HEK293 (cell line): ENCODE measurements around the gene B3GNT9.

Experiments used
- CTCF ChIA-PET: fragments of 350-600 bp; formaldehyde crosslinking; extraction: SDS; loops from one replicate; lab custom pipeline; 2021; ENCODE audit warnings: antibody characterized with exemption; lab: Yijun Ruan, JAX
- POLR2A ChIA-PET: fragments of 300-600 bp; formaldehyde crosslinking; extraction: SDS; loops from one replicate; lab custom pipeline; 2020; ENCODE audit warnings: antibody characterized with exemption, inconsistent platforms; lab: Yijun Ruan, JAX
- H3K27ac ChIP-seq: fragments of 200-500 bp; sonication (Bioruptor generic); 2 replicates; pipeline ENCODE4 v1.5.1; 2014; ENCODE audit warnings: low read depth, low read length, control low read depth, inconsistent platforms; ENCODE audit errors: extremely low read depth
- H3K36me3 ChIP-seq, 2 experiments: fragments of 200-500 bp in 1 of 2; sonication (Bioruptor generic) in 1 of 2; 1 replicate in 1 of 2; 2 replicates in 1 of 2; pipeline ENCODE4 v1.5.1; 2014 to 2017; ENCODE audit warnings: inconsistent platforms in 2 of 2, low read length in 2 of 2; ENCODE audit not compliant: control insufficient read depth in 2 of 2, insufficient read depth in 1 of 2
- H3K4me1 ChIP-seq: fragments of 200-500 bp; sonication (Bioruptor generic); 2 replicates; pipeline ENCODE4 v1.5.1; 2014; ENCODE audit warnings: mild to moderate bottlenecking, low read length, inconsistent platforms; ENCODE audit not compliant: control insufficient read depth, insufficient read depth
- H3K4me3 ChIP-seq: 2 replicates; pipeline ENCODE4 v1.5.1; 2011; ENCODE audit warnings: low read depth, mild to moderate bottlenecking, control low read depth, low read length, moderate library complexity
- H3K9me3 ChIP-seq: fragments of 200-500 bp; sonication (Bioruptor generic); 2 replicates; pipeline ENCODE4 v1.5.1; 2014; ENCODE audit warnings: low read depth, low read length, inconsistent platforms; ENCODE audit not compliant: control insufficient read depth, insufficient read depth
- GFI1B ChIP-seq: fragments of 450-650 bp; formaldehyde crosslinking; IDR thresholded peaks from 2 replicates; pipeline ENCODE4 v1.5.1; 2016; ENCODE audit warnings: missing biosample characterization, missing genetic modification characterization
- MEIS1 ChIP-seq: sonication (generic); formaldehyde crosslinking; IDR thresholded peaks from 2 replicates; pipeline ENCODE4 v1.8.1; 2022; ENCODE audit warnings: missing genetic modification reagents, mild to moderate bottlenecking, borderline replicate concordance
- ZBTB20 ChIP-seq: fragments of 450-650 bp; formaldehyde crosslinking; IDR thresholded peaks from 2 replicates; pipeline ENCODE4 v1.5.1; 2016; ENCODE audit warnings: missing biosample characterization, missing genetic modification characterization
- ZEB2 ChIP-seq: fragments of 450-650 bp; formaldehyde crosslinking; IDR thresholded peaks from 2 replicates; pipeline ENCODE4 v1.5.1; 2016; ENCODE audit warnings: missing biosample characterization, missing genetic modification characterization
- ZFP41 ChIP-seq: fragments of 450-650 bp; formaldehyde crosslinking; IDR thresholded peaks from 2 replicates; pipeline ENCODE4 v1.5.1; 2016; ENCODE audit warnings: missing biosample characterization, missing genetic modification characterization, borderline replicate concordance
- ZNF10 ChIP-seq: fragments of 450-650 bp; formaldehyde crosslinking; IDR thresholded peaks from 2 replicates; pipeline ENCODE4 v1.5.1; 2017; ENCODE audit warnings: missing biosample characterization, missing genetic modification characterization
- ZNF248 ChIP-seq: fragments of 450-650 bp; formaldehyde crosslinking; IDR thresholded peaks from 2 replicates; pipeline ENCODE4 v1.5.1; 2017; ENCODE audit warnings: missing biosample characterization, missing genetic modification characterization
- ZNF274 ChIP-seq, 2 experiments: fragments of 200-500 bp in 1 of 2; fragments of 450-650 bp in 1 of 2; sonication (Bioruptor generic) in 1 of 2; formaldehyde crosslinking in 1 of 2; IDR thresholded peaks; 2 replicates each; pipeline versions ENCODE4 v1.5.1 to v1.6.1; 2014 to 2016; ENCODE audit warnings: borderline replicate concordance in 1 of 2, inconsistent platforms in 1 of 2, low read length in 1 of 2, missing biosample characterization in 1 of 2, missing genetic modification characterization in 1 of 2
- ZNF335 ChIP-seq: fragments of 450-650 bp; formaldehyde crosslinking; conservative IDR thresholded peaks from 2 replicates; pipeline ENCODE4 v1.5.1; 2016; ENCODE audit warnings: missing biosample characterization, missing genetic modification characterization
- ZNF366 ChIP-seq: fragments of 450-650 bp; formaldehyde crosslinking; conservative IDR thresholded peaks from 2 replicates; pipeline ENCODE4 v1.5.1; 2016; ENCODE audit warnings: missing biosample characterization, missing genetic modification characterization
- ZNF37A ChIP-seq: fragments of 450-650 bp; IDR thresholded peaks from 2 replicates; pipeline ENCODE4 v1.5.1; 2018; ENCODE audit warnings: missing biosample characterization, missing genetic modification characterization
- ZNF514 ChIP-seq: fragments of 450-650 bp; formaldehyde crosslinking; IDR thresholded peaks from 2 replicates; pipeline ENCODE4 v1.5.1; 2016; ENCODE audit warnings: missing biosample characterization, missing genetic modification characterization
- ZNF544 ChIP-seq: fragments of 450-650 bp; formaldehyde crosslinking; IDR thresholded peaks from 2 replicates; pipeline ENCODE4 v1.5.0; 2017; ENCODE audit warnings: missing biosample characterization, missing genetic modification characterization
- ZNF596 ChIP-seq: fragments of 450-650 bp; IDR thresholded peaks from 2 replicates; pipeline ENCODE4 v1.5.0; 2018; ENCODE audit warnings: missing biosample characterization, mild to moderate bottlenecking, missing genetic modification characterization, moderate library complexity
- ZNF654 ChIP-seq: fragments of 450-650 bp; formaldehyde crosslinking; IDR thresholded peaks from 2 replicates; pipeline ENCODE4 v1.5.1; 2016; ENCODE audit warnings: low read depth, missing biosample characterization, missing genetic modification characterization
- ZNF658 ChIP-seq: fragments of 450-650 bp; formaldehyde crosslinking; IDR thresholded peaks from 2 replicates; pipeline ENCODE4; 2016; ENCODE audit warnings: missing biosample characterization, missing genetic modification characterization
- TF ChIP-seq, protein P1 (sequence below): fragments of 450-650 bp; formaldehyde crosslinking; IDR thresholded peaks from 2 replicates; pipeline ENCODE4 v1.5.1; 2016; ENCODE audit warnings: missing biosample characterization, missing genetic modification characterization
- TF ChIP-seq, protein P2 (sequence below): fragments of 450-650 bp; formaldehyde crosslinking; IDR thresholded peaks from 2 replicates; pipeline ENCODE4 v1.5.1; 2016; ENCODE audit warnings: missing biosample characterization, missing genetic modification characterization, low read depth
- TF ChIP-seq, protein P3 (sequence below): fragments of 450-650 bp; formaldehyde crosslinking; IDR thresholded peaks from 2 replicates; pipeline ENCODE4 v1.5.1; 2016; ENCODE audit warnings: missing biosample characterization, missing genetic modification characterization

The B3GNT9 gene

DNA sequence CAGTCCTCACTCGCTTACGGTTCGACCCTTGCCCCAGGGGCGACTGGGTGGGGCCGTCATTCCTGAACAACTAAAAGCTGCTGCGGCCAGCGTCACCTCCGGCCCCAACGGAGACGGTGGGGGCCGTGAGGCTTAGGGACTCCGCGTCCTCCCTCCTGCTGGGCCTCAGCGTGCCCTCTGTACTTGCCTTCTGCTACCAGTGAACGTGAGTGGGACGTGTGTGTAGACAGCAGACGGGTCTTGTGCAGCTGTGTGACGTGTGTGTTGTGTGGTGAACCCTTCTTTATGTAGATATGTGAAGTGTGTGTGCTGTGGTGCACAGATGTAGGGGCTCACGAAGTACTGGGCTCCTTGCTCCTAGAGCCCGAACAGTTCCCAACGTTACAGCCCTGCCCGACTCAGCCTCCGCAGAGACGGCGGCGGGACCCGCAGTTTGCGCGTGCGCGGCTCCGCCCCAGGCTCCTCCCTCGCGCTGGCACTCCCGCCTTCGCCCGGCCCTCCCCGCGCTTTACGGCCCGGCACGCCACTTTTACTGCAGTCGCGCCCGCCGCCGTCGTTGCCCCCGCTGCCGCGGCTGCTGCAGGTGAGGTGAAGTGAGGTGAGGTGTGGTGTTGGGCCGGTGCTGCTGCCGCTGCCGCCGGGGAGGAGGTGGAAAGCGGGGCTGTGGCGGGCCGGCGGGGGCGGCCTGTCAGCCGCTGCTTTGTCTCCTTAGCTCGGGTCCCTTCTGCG lies 41.2 kb downstream of the B3GNT9 start, which contains the start of gene PHAF1 (continued):
- TF ChIP-seq, protein P1, sequence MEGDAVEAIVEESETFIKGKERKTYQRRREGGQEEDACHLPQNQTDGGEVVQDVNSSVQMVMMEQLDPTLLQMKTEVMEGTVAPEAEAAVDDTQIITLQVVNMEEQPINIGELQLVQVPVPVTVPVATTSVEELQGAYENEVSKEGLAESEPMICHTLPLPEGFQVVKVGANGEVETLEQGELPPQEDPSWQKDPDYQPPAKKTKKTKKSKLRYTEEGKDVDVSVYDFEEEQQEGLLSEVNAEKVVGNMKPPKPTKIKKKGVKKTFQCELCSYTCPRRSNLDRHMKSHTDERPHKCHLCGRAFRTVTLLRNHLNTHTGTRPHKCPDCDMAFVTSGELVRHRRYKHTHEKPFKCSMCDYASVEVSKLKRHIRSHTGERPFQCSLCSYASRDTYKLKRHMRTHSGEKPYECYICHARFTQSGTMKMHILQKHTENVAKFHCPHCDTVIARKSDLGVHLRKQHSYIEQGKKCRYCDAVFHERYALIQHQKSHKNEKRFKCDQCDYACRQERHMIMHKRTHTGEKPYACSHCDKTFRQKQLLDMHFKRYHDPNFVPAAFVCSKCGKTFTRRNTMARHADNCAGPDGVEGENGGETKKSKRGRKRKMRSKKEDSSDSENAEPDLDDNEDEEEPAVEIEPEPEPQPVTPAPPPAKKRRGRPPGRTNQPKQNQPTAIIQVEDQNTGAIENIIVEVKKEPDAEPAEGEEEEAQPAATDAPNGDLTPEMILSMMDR (tag by site-specific recombination): no peak
- TF ChIP-seq MEIS1 (CRISPR knock-in tag) (no peak), ZNF335 (tag by site-specific recombination) (peak; percentile 95), ZEB2 (tag by site-specific recombination) (peak; percentile 83), ZBTB20 (peak; percentile 19; the same call in 1 of the 2 replicates), ZNF514 (tag by site-specific recombination) (no peak), ZNF544 (no peak), ZNF37A (no peak)
- TF ChIP-seq, protein P2, sequence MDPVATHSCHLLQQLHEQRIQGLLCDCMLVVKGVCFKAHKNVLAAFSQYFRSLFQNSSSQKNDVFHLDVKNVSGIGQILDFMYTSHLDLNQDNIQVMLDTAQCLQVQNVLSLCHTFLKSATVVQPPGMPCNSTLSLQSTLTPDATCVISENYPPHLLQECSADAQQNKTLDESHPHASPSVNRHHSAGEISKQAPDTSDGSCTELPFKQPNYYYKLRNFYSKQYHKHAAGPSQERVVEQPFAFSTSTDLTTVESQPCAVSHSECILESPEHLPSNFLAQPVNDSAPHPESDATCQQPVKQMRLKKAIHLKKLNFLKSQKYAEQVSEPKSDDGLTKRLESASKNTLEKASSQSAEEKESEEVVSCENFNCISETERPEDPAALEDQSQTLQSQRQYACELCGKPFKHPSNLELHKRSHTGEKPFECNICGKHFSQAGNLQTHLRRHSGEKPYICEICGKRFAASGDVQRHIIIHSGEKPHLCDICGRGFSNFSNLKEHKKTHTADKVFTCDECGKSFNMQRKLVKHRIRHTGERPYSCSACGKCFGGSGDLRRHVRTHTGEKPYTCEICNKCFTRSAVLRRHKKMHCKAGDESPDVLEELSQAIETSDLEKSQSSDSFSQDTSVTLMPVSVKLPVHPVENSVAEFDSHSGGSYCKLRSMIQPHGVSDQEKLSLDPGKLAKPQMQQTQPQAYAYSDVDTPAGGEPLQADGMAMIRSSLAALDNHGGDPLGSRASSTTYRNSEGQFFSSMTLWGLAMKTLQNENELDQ (tag by site-specific recombination): no peak

DNA sequence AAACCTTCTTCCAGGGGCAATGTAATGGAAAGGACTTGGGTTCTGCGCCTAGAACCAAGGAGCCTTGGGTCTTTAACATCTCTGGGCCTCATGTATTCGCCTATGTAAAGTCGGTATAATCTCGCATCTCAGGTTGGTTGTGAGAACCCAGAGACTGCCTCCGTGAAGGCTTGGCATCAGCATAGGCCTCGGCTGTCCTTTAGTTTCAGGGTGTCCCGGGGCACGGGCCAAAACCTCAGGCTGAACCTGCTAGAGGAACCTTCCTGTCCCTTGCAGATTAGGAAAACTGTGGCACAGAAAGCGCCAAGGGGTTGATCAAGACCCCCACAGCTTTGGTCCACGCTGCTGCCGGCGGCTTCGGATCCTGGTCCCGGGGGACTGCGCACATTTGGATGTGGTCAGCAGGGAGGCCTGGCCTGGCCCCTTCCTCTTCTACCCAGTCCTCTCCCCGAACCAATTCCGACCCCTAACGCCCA lies 41.8 kb downstream of the B3GNT9 start:
- H3K4me3 ChIP-seq: peak overlapping the region; percentile 50; the same call in 1 of the 2 replicates
- H3K36me3 ChIP-seq: peaks cover 0 to 21% of the 10 kb centered on the region in 2 experiments; a peak in 2 of 3 replicates
- no peak overlapping the region for H3K27ac ChIP-seq
- POLR2A ChIA-PET: no interaction called here
- TF ChIP-seq ZNF658 (tag by site-specific recombination) (no peak), ZNF10 (tag by site-specific recombination) (no peak), ZNF274 (IDR thresholded peaks at IDR 0.05; ENCODE audit: low read length) (no peak), ZNF274 (tag by site-specific recombination; IDR thresholded peaks at IDR 0.05; ENCODE audit: borderline replicate concordance) (no peak), ZNF654 (tag by site-specific recombination) (no peak), GFI1B (tag by site-specific recombination) (no peak), ZFP41 (no peak), ZNF596 (tag by site-specific recombination) (no peak)
- H3K9me3 ChIP-seq: no peaks in the 10 kb centered on the region
- CTCF ChIA-PET: interaction anchor here (0.6 to 1.9 kb wide), 2 partner anchors 46 to 72 kb away, joined by 4 to 9 read pairs; no protein-coding TSS in a partner anchor
- peaks cover 3% of the 10 kb centered on the region; the same call in 1 of the 2 replicates for H3K4me1 ChIP-seq

DNA sequence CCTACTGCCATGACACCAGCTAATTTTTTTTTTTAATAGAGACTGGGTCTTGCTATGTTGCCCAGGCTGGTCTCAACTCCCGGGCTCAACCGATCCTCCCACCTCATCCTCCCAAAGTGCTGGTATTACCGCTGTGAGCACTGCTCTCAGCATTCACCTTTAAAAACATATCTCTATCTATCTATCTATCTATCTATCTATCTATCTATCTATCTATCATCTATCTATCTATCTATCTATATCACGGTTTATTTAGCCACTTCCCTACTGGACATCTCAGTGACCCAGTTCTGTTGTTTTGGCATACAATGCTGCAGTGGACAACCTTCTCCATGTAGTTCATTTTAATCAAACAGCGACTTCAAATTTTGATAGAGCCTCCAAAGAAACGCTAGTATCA lies 42.3 kb downstream of the B3GNT9 start:
- Histone ChIP-seq H3K9me3 (no peaks in the 10 kb centered on the region), H3K27ac (no peak overlapping the region), H3K36me3 (peaks cover 0 to 18% of the 10 kb centered on the region in 2 experiments; a peak in 2 of 3 replicates), H3K4me3 (no peak overlapping the region)
- ChIA-PET POLR2A (no interaction called here), CTCF (interaction anchor here (0.5 to 0.6 kb wide), 2 partner anchors 61 to 71 kb away, joined by 3 to 4 read pairs; no protein-coding TSS in a partner anchor)
- TF ChIP-seq ZNF366 (tag by site-specific recombination) (0 out of 2 replicates have a peak, but pooled peaks have one; percentile 13), ZNF248 (tag by site-specific recombination) (no peak)
- TF ChIP-seq, protein P3, sequence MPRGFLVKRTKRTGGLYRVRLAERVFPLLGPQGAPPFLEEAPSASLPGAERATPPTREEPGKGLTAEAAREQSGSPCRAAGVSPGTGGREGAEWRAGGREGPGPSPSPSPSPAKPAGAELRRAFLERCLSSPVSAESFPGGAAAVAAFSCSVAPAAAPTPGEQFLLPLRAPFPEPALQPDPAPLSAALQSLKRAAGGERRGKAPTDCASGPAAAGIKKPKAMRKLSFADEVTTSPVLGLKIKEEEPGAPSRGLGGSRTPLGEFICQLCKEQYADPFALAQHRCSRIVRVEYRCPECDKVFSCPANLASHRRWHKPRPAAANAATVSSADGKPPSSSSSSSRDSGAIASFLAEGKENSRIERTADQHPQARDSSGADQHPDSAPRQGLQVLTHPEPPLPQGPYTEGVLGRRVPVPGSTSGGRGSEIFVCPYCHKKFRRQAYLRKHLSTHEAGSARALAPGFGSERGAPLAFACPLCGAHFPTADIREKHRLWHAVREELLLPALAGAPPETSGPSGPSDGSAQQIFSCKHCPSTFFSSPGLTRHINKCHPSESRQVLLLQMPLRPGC: no peak
- TF ChIP-seq, all 188 proteins: peak for 1
- peaks cover 3% of the 10 kb centered on the region; the same call in 1 of the 2 replicates for H3K4me1 ChIP-seq
